Measurements from ENCODE around the gene ARID3A.

GRCh38 chr19:953445-954271 is 27.8 kb downstream of the ARID3A start:
- TF ChIP-seq EZH2 (IDR thresholded peaks at IDR 0.05; ENCODE audit: low read depth, low read length, severe bottlenecking) (no peak), JUND (IDR thresholded peaks at IDR 0.05; ENCODE audit: low read length) (no peak), GTF2F1 (IDR thresholded peaks at IDR 0.05; ENCODE audit: borderline replicate concordance, low read depth, low read length) (no peak), POLR2AphosphoS5 (IDR thresholded peaks at IDR 0.05; ENCODE audit: low read depth, low read length) (no peak), SRF (IDR thresholded peaks at IDR 0.05; ENCODE audit: low read depth, low read length) (no peak), BRCA1 (IDR thresholded peaks at IDR 0.05; ENCODE audit: low read depth, low read length) (no peak), CTCF (IDR thresholded peaks at IDR 0.05; ENCODE audit: control extremely low read depth in 1 of 3, insufficient read depth in 1 of 3, low read depth in 1 of 3, low read length in 3 of 3) (no peak), SP1 (IDR thresholded peaks at IDR 0.05; ENCODE audit: low read depth, low read length) (no peak), YY1 (IDR thresholded peaks at IDR 0.05; ENCODE audit: low read depth, low read length) (no peak)
- TF ChIP-seq, protein P1, sequence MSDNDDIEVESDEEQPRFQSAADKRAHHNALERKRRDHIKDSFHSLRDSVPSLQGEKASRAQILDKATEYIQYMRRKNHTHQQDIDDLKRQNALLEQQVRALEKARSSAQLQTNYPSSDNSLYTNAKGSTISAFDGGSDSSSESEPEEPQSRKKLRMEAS (IDR thresholded peaks at IDR 0.05): no peak
